CD14-positive monocyte (primary cell): ENCODE measurements around the gene MAGEB6. TPM values are rescaled to one million over a fixed set of nuclear protein-coding genes. Genes with fewer than 3 reads are reported as not detected.
"Not testable (repeated sequence)": the region's sequence is repeated elsewhere in the genome, so short reads cannot be mapped to it uniquely, and the experiment has no call there.

Experiments
- DNase-seq, 3 donors: peaks; one replicate each; pipeline ENCODE4 v3.0.0-alpha.2; 2011 to 2022
- H2AFZ ChIP-seq: 2 replicates; pipeline ENCODE4 v1.6.0; 2012; ENCODE audit warnings: mild to moderate bottlenecking, low read depth, low read length, inconsistent platforms; ENCODE audit not compliant: insufficient read depth, poor library complexity, severe bottlenecking
- H3K27ac ChIP-seq, 2 donors: 1 replicate in 1 of 2; 2 replicates in 1 of 2; pipeline ENCODE4 v1.5.1; 2012 to 2013; ENCODE audit warnings: low read length in 2 of 2, control low read depth in 1 of 2, inconsistent platforms in 1 of 2, low read depth in 1 of 2, mild to moderate bottlenecking in 1 of 2
- H3K27me3 ChIP-seq, 2 donors: one replicate each; pipeline versions ENCODE4 v1.6.0 to v1.6.1; 2011 to 2013; ENCODE audit warnings: low read length in 2 of 2; ENCODE audit not compliant: control insufficient read depth in 2 of 2, insufficient read depth in 2 of 2
- H3K36me3 ChIP-seq, 2 donors: replicated peaks in 1 of 2; 1 replicate in 1 of 2; 2 replicates in 1 of 2; pipeline versions ENCODE4 v1.5.1 to v1.6.1; 2012 to 2013; ENCODE audit warnings: low read length in 2 of 2, control low read depth in 1 of 2, inconsistent platforms in 1 of 2, mild to moderate bottlenecking in 1 of 2; ENCODE audit not compliant: insufficient read depth in 2 of 2, control insufficient read depth in 1 of 2
- H3K4me1 ChIP-seq, 2 donors: 1 replicate in 1 of 2; 2 replicates in 1 of 2; pipeline versions ENCODE4 v1.5.1 to v1.6.1; 2012 to 2013; ENCODE audit warnings: low read length in 2 of 2, control low read depth in 1 of 2, inconsistent platforms in 1 of 2, mild to moderate bottlenecking in 1 of 2, moderate library complexity in 1 of 2; ENCODE audit not compliant: insufficient read depth in 2 of 2, control insufficient read depth in 1 of 2
- H3K4me2 ChIP-seq: replicated peaks from 2 replicates; pipeline ENCODE3; 2012; ENCODE audit warnings: low read length, moderate library complexity, mild to moderate bottlenecking; ENCODE audit not compliant: poor library complexity, severe bottlenecking; ENCODE audit errors: extremely low read depth
- H3K4me3 ChIP-seq, 3 experiments: fragments of 200-600 bp in 1 of 3; sonication (generic) in 1 of 3; replicated peaks in 1 of 3; 1 replicate in 2 of 3; 2 replicates in 1 of 3; pipeline ENCODE4 v1.5.1; 2011 to 2013; ENCODE audit warnings: low read length in 3 of 3, mild to moderate bottlenecking in 3 of 3, control low read depth in 2 of 3, low read depth in 2 of 3, inconsistent platforms in 1 of 3, moderate library complexity in 1 of 3
- H3K79me2 ChIP-seq: 2 replicates; pipeline ENCODE4 v1.6.0; 2012; ENCODE audit warnings: mild to moderate bottlenecking, control low read depth, inconsistent platforms, low read length, moderate library complexity; ENCODE audit not compliant: insufficient read depth
- H3K9ac ChIP-seq: 2 replicates; pipeline ENCODE4 v1.6.0; 2017; ENCODE audit warnings: low read length, mild to moderate bottlenecking; ENCODE audit not compliant: insufficient read depth, poor library complexity, severe bottlenecking
- H3K9me3 ChIP-seq, 2 donors: replicated peaks in 1 of 2; 1 replicate in 1 of 2; 2 replicates in 1 of 2; pipeline versions ENCODE4 v1.5.1 to v1.6.1; 2012 to 2013; ENCODE audit warnings: low read length in 2 of 2, control low read depth in 1 of 2; ENCODE audit not compliant: control insufficient read depth in 1 of 2, insufficient read depth in 1 of 2
- H4K20me1 ChIP-seq: 2 replicates; pipeline ENCODE4 v1.6.0; 2012; ENCODE audit warnings: mild to moderate bottlenecking, low read length, control low read depth, moderate library complexity; ENCODE audit not compliant: insufficient read depth
- H3K27ac Mint-ChIP-seq, 7 donors: one replicate each; pipeline ENCODE4 v1.8.0; 2020; ENCODE audit warnings: mild to moderate bottlenecking in 7 of 7, mixed read lengths in 7 of 7, moderate library complexity in 6 of 7, inconsistent platforms in 2 of 7
- H3K27me3 Mint-ChIP-seq, 3 donors: one replicate each; pipeline ENCODE4 v1.8.0; 2021 to 2022; ENCODE audit warnings: low read depth in 3 of 3, mild to moderate bottlenecking in 3 of 3, mixed read lengths in 3 of 3, moderate library complexity in 3 of 3, inconsistent platforms in 1 of 3
- H3K36me3 Mint-ChIP-seq, 2 donors: one replicate each; pipeline ENCODE4 v1.8.0; 2020; ENCODE audit warnings: mixed read lengths in 2 of 2, inconsistent platforms in 1 of 2, mild to moderate bottlenecking in 1 of 2
- H3K4me1 Mint-ChIP-seq: one replicate; pipeline ENCODE4 v1.8.0; 2020; ENCODE audit warnings: mild to moderate bottlenecking, mixed read lengths
- H3K4me3 Mint-ChIP-seq, 2 donors: one replicate each; pipeline ENCODE4 v1.8.0; 2020; ENCODE audit warnings: mild to moderate bottlenecking in 2 of 2, mixed read lengths in 2 of 2, moderate library complexity in 1 of 2
- H3K9me3 Mint-ChIP-seq, 7 donors: one replicate each; pipeline ENCODE4 v1.8.0; 2020 to 2022; ENCODE audit warnings: mixed read lengths in 7 of 7, mild to moderate bottlenecking in 6 of 7, moderate library complexity in 6 of 7, inconsistent platforms in 2 of 7
- CTCF ChIP-seq: fragments of 200-600 bp; IDR thresholded peaks from one replicate; pipeline ENCODE4 v1.8.0; 2022; ENCODE audit warnings: antibody characterized with exemption, mild to moderate bottlenecking
- WGBS: methylation state at CpG from one replicate; pipeline ENCODE4 v1.1.5; 2013; ENCODE audit warnings: missing lambda C conversion rate; ENCODE audit not compliant: insufficient coverage; 5-methylcytosine and 5-hydroxymethylcytosine counted together
- intact Hi-C, 2 donors: fragments of 100-400 bp; cut with micrococcal nuclease; formaldehyde crosslinking; loops; one replicate each; pipeline versions ENCODE4 v1.15.0 to v1.15.1; 2023
- polyA plus RNA-seq, 3 donors: library from polyadenylated mRNA; depleted of rRNA in 1 of 3; unstranded in 2 of 3; stranded (reverse) in 1 of 3; fragments of 300-500 nt in 2 of 3; fragments of >200 nt in 1 of 3; fragmentation: Illumina TruSeq in 2 of 3; gene quantifications; 1 replicate in 2 of 3; 2 replicates in 1 of 3; pipeline ENCODE4 v1.2.3, GENCODE V29; 2012 to 2021

Gene MAGEB6
- polyA plus RNA-seq, 3 donors, result not detected

DNA sequence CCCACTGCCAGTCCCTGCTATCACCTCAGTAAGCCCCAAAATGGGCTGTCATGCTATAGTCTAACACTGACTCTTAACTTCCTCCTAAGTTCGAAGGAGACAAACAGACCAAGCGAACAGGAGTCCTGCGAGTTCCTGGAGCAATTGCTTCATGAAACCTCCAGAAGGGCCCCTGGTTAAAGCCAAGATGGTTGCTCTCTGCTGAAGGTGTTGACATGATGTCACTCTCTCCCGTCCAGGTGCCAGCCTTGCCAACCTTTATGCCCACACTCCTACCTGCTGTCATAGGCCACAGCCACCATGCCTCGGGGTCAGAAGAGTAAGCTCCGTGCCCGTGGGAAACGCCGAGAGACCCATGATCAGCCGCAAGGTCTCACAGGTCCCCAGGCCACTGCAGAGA, 31.9 kb upstream of the MAGEB6 start, which contains the start of gene MAGEB6B:
Gene MAGEB6B, plus strand, starts transcription at position 301 of the 400 bp plus-strand sequence. Its CDS starts 0 bp downstream, at position 301.
- H3K27me3 Mint-ChIP-seq, result peaks cover 0 to 1% (median 0%) of the 10 kb centered on the region in 3 donors
- no peak within 1 kb of the TSS for H3K4me3 Mint-ChIP-seq
- H3K4me2 ChIP-seq, result no peak within 1 kb of the TSS
- no peak within 1 kb of the TSS for H3K27ac Mint-ChIP-seq
- no peaks in the 10 kb centered on the region for H3K79me2 ChIP-seq
- H3K9ac ChIP-seq, result no peak within 1 kb of the TSS
- no peak within 1 kb of the TSS for H2AFZ ChIP-seq
- no peaks in the 10 kb centered on the region for H3K4me1 ChIP-seq
- H3K36me3 Mint-ChIP-seq, result no peaks in the 10 kb centered on the region
- no peak within 1 kb of the TSS for H3K4me3 ChIP-seq
- H3K4me1 Mint-ChIP-seq, result no peaks in the 10 kb centered on the region
- TF ChIP-seq CTCF, result no peak
- no peak within 1 kb of the TSS for H3K27ac ChIP-seq
- no peaks in the 10 kb centered on the region for H4K20me1 ChIP-seq
- intact Hi-C loops, result no loop called here
- H3K36me3 ChIP-seq, result no peaks in the 10 kb centered on the region
- no peaks in the 10 kb centered on the region for H3K27me3 ChIP-seq
- peaks cover 2 to 15% (median 11%) of the 10 kb centered on the region in 7 donors for H3K9me3 Mint-ChIP-seq
- peaks cover 0 to 25% of the 10 kb centered on the region in 2 donors for H3K9me3 ChIP-seq
- no CpG with 5 or more reads among the region's 10 CpGs for WGBS
- DNase-seq, result no peak

DNA sequence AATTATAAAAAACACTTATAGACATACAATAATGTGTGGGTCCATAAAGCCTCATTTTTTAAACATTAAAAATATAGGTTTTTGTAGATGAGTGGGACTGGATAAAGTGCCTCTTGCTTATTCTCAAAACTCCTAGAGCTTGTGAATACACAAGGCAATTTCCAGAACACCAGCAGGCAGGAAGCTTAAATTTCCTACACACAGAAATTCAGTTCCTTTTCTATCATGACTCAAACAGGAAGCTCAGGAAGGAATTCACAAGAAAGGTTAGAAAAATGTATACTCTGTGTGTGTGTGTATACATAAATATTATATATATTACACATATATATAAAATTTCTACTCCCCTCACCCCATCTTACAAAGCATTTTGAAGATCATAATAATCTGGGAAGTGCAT, 11.3 kb downstream of the MAGEB6 start:
- DNase-seq, result no peak
- TF ChIP-seq CTCF, result no peak
- Histone ChIP-seq H3K27me3 (no peaks in the 10 kb centered on the region), H3K4me3 (no peak overlapping the region), H3K36me3 (no peaks in the 10 kb centered on the region), H3K27ac (no peak overlapping the region), H3K79me2 (no peaks in the 10 kb centered on the region), H3K4me2 (no peak overlapping the region), H3K4me1 (no peaks in the 10 kb centered on the region), H3K9me3 (peaks cover 0 to 11% of the 10 kb centered on the region in 2 donors), H3K9ac (no peak overlapping the region), H2AFZ (no peak overlapping the region), H4K20me1 (no peaks in the 10 kb centered on the region)
- intact Hi-C loops, result no loop called here
- Mint-ChIP-seq H3K27ac (no peak overlapping the region), H3K4me3 (no peak overlapping the region), H3K36me3 (no peaks in the 10 kb centered on the region), H3K9me3 (peaks cover 0 to 15% (median 5%) of the 10 kb centered on the region in 7 donors), H3K27me3 (no peaks in the 10 kb centered on the region), H3K4me1 (no peaks in the 10 kb centered on the region)

- intact Hi-C loops, H3K4me3 Mint-ChIP-seq, H3K4me2 ChIP-seq, H2AFZ ChIP-seq, DNase-seq, H4K20me1 ChIP-seq, H3K36me3 ChIP-seq, H3K4me1 ChIP-seq, H3K36me3 Mint-ChIP-seq, H3K9ac ChIP-seq, H3K9me3 ChIP-seq, H3K4me3 ChIP-seq, H3K27ac ChIP-seq, H3K4me1 Mint-ChIP-seq, H3K27me3 ChIP-seq, H3K27me3 Mint-ChIP-seq, H3K79me2 ChIP-seq, H3K27ac Mint-ChIP-seq: not testable (repeated sequence)
- H3K9me3 Mint-ChIP-seq, result peaks cover 0 to 16% (median 3%) of the 10 kb centered on the region in 7 donors
- WGBS, result 99% methylated on average over 15 of the region's 27 CpGs
Measured at GRCh38 chrX:26204717-26205116, 12.5 kb downstream of the MAGEB6 start.
